Uterus (tissue), 4 donors: Measurements from ENCODE around the gene NCEH1. TPM values are rescaled to one million over a fixed set of nuclear protein-coding genes. Genes with fewer than 3 reads are reported as not detected.

Source experiments
- DNase-seq, 2 donors: peaks; one replicate each; pipeline ENCODE4 v3.0.0-alpha.2; 2019 to 2020
- H3K27ac ChIP-seq, 2 donors: fragments of 200-600 bp; sonication (generic); 1 replicate in 1 of 2; 2 replicates in 1 of 2; pipeline ENCODE4 v1.5.1; 2016 to 2018
- H3K27me3 ChIP-seq, 2 donors: fragments of 200-600 bp; sonication (generic); one replicate each; pipeline ENCODE4 v1.5.1; 2018 to 2019; ENCODE audit warnings: control low read depth in 1 of 2
- H3K36me3 ChIP-seq, 2 donors: fragments of 200-600 bp; sonication (generic); one replicate each; pipeline ENCODE4 v1.5.1; 2019; ENCODE audit warnings: control low read depth in 1 of 2
- H3K4me1 ChIP-seq, 2 donors: fragments of 200-600 bp; sonication (generic); one replicate each; pipeline ENCODE4 v1.5.1; 2018 to 2019; ENCODE audit warnings: control low read depth in 1 of 2
- H3K4me3 ChIP-seq, 2 donors: fragments of 200-600 bp; sonication (generic); 1 replicate in 1 of 2; 2 replicates in 1 of 2; pipeline ENCODE4 v1.5.1; 2018 to 2019; ENCODE audit warnings: mild to moderate bottlenecking in 1 of 2
- H3K9me3 ChIP-seq, 2 donors: fragments of 200-600 bp; sonication (generic); one replicate each; pipeline ENCODE4 v1.5.1; 2019; ENCODE audit warnings: control low read depth in 1 of 2
- CTCF ChIP-seq, 4 experiments: fragments of 200-600 bp in 2 of 4; fragments of 450-650 bp in 2 of 4; sonication (generic) in 2 of 4; IDR thresholded peaks; one replicate each; pipeline ENCODE4 v1.5.1; 2016 to 2019; ENCODE audit warnings: antibody characterized with exemption in 4 of 4, mild to moderate bottlenecking in 2 of 4, moderate library complexity in 1 of 4
- POLR2A ChIP-seq, 2 donors: fragments of 450-650 bp; IDR thresholded peaks; one replicate each; pipeline ENCODE4 v1.6.1; 2016; ENCODE audit warnings: antibody characterized with exemption in 2 of 2, mild to moderate bottlenecking in 1 of 2, moderate library complexity in 1 of 2
- intact Hi-C: fragments of 100-400 bp; cut with DNase I; formaldehyde crosslinking; loops from one replicate; pipeline ENCODE4 v1.15.1; 2023; ENCODE audit warnings: low total_unique reads
- total RNA-seq, 4 donors: library from RNA; depleted of rRNA in 3 of 4; stranded (reverse); fragments of >200 nt in 3 of 4; gene quantifications; one replicate each; pipeline versions ENCODE4 v1.1.0 to v1.2.4, GENCODE V29; 2014 to 2023
- donor health status: DM: yes; HTN: yes; CAD: no.

Gene NCEH1
- total RNA-seq, 4 donors from 2014 or later = 1.8 to 5.8 (median 5.4) TPM

- Histone ChIP-seq H3K27me3 (no peaks in the 10 kb centered on the region), H3K4me1 (no peaks in the 10 kb centered on the region), H3K36me3 (no peaks in the 10 kb centered on the region), H3K9me3 (no peaks in the 10 kb centered on the region), H3K4me3 (no peak overlapping the region), H3K27ac (no peak overlapping the region)
- TF ChIP-seq POLR2A (IDR thresholded peaks at IDR 0.05) = no peak
- TF ChIP-seq CTCF (IDR thresholded peaks at IDR 0.05) = no peak
- DNase-seq = no peak
- intact Hi-C loops = no loop called here
Measured at GRCh38 chr3:172647080-172647479, 63.8 kb downstream of the NCEH1 start.

GRCh38 chr3:172646439-172647015, 64.3 kb downstream of the NCEH1 start:
- H3K36me3 ChIP-seq = no peaks in the 10 kb centered on the region
- H3K27me3 ChIP-seq = no peaks in the 10 kb centered on the region
- H3K4me3 ChIP-seq = no peak overlapping the region
- no peaks in the 10 kb centered on the region for H3K9me3 ChIP-seq
- no peaks in the 10 kb centered on the region for H3K4me1 ChIP-seq
- no peak overlapping the region for H3K27ac ChIP-seq
- no peak for DNase-seq
- intact Hi-C loops = no loop called here
- TF ChIP-seq POLR2A (IDR thresholded peaks at IDR 0.05) = no peak
- TF ChIP-seq CTCF (IDR thresholded peaks at IDR 0.05) = no peak

GRCh38 chr3:172644258-172644657, 66.6 kb downstream of the NCEH1 start:
- no peak for TF ChIP-seq CTCF (IDR thresholded peaks at IDR 0.05)
- no peak for TF ChIP-seq POLR2A (IDR thresholded peaks at IDR 0.05)
- DNase-seq = no peak
- no peak overlapping the region for H3K4me3 ChIP-seq
- no peaks in the 10 kb centered on the region for H3K4me1 ChIP-seq
- H3K27ac ChIP-seq = no peak overlapping the region
- H3K36me3 ChIP-seq = no peaks in the 10 kb centered on the region
- no peaks in the 10 kb centered on the region for H3K27me3 ChIP-seq
- no peaks in the 10 kb centered on the region for H3K9me3 ChIP-seq
- intact Hi-C loops = no loop called here

- intact Hi-C loops = no loop called here
- Histone ChIP-seq H3K4me3 (no peak overlapping the region), H3K4me1 (no peaks in the 10 kb centered on the region), H3K9me3 (no peaks in the 10 kb centered on the region), H3K36me3 (no peaks in the 10 kb centered on the region), H3K27ac (no peak overlapping the region), H3K27me3 (no peaks in the 10 kb centered on the region)
- TF ChIP-seq CTCF (IDR thresholded peaks at IDR 0.05) = no peak
- TF ChIP-seq POLR2A (IDR thresholded peaks at IDR 0.05) = no peak
- no peak for DNase-seq
Measured at GRCh38 chr3:172643506-172644179, 67.2 kb downstream of the NCEH1 start.

GRCh38 chr3:172641291-172641690, 69.6 kb downstream of the NCEH1 start:
- H3K36me3 ChIP-seq = no peaks in the 10 kb centered on the region
- H3K4me3 ChIP-seq = no peak overlapping the region
- no peaks in the 10 kb centered on the region for H3K27me3 ChIP-seq
- H3K4me1 ChIP-seq = no peaks in the 10 kb centered on the region
- no peak overlapping the region for H3K27ac ChIP-seq
- intact Hi-C loops = no loop called here
- no peak for TF ChIP-seq POLR2A (IDR thresholded peaks at IDR 0.05)
- no peak for DNase-seq
- no peaks in the 10 kb centered on the region for H3K9me3 ChIP-seq
